ENCODE results near the gene HPS4.

HPS4 gene

DNA sequence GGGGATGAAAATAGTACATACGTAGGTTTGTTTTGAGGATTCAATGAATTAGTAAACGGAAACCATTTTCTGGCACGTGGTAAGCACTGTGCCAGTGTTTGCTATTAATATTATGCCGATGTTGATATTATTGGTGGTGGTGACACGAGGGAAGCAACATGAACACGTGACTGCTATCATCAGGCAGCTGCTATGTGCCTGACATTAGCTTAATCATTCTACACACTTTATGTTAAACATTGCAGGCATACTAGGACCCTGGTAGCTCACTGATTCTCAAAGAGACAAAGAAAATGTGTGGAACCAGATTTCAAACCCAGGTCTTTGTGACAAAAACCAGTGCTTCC, 750 bp upstream of the HPS4 start:
- H3K27ac ChIP-seq, result peak overlapping the region; percentile 89
- TF ChIP-seq, protein P1, sequence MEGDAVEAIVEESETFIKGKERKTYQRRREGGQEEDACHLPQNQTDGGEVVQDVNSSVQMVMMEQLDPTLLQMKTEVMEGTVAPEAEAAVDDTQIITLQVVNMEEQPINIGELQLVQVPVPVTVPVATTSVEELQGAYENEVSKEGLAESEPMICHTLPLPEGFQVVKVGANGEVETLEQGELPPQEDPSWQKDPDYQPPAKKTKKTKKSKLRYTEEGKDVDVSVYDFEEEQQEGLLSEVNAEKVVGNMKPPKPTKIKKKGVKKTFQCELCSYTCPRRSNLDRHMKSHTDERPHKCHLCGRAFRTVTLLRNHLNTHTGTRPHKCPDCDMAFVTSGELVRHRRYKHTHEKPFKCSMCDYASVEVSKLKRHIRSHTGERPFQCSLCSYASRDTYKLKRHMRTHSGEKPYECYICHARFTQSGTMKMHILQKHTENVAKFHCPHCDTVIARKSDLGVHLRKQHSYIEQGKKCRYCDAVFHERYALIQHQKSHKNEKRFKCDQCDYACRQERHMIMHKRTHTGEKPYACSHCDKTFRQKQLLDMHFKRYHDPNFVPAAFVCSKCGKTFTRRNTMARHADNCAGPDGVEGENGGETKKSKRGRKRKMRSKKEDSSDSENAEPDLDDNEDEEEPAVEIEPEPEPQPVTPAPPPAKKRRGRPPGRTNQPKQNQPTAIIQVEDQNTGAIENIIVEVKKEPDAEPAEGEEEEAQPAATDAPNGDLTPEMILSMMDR (conservative IDR thresholded peaks at IDR 0.05), result no peak

DNA sequence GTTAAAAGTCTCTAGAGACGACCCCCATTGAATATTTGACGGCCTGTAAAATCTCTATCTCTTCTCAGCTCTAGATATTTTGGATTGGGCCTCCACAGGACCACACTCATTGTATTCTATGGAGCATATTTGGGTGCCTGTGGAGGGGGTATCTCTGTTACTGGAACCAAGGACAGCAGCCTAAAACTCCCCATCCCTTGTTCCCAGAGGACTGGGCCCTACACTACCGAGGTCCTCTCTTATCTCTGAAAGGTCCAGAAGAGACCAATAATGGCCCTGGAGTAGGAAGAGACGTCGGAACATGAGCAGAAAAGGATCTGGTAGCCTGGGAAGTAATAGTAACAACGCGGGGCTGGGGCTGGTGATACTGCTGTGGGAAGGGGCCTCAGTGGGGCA, 542 bp downstream of the HPS4 start:
- TF ChIP-seq, protein P1 (conservative IDR thresholded peaks at IDR 0.05), result no peak
- H3K27ac ChIP-seq, result peak overlapping the region; percentile 89

DNA sequence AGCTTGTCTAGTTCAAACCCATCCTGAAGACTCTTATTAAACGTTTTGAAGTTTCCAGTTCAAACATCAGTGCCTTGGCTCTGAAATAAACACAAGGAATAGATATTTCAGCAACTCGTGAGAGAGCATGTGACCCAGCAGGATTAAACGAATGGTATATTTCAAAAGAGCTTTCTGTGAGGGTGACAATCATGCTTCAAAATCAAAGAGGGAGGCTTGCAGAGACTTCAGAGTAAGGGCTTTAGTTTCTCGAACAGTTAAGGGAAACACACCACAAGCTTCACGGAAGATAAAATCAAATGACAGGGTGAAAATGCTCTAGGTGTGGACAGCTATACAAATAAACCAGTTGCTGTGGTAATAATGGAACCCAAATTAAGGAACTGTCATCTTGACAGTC, 1.4 kb downstream of the HPS4 start:
- TF ChIP-seq, protein P1 (conservative IDR thresholded peaks at IDR 0.05), result no peak

DNA sequence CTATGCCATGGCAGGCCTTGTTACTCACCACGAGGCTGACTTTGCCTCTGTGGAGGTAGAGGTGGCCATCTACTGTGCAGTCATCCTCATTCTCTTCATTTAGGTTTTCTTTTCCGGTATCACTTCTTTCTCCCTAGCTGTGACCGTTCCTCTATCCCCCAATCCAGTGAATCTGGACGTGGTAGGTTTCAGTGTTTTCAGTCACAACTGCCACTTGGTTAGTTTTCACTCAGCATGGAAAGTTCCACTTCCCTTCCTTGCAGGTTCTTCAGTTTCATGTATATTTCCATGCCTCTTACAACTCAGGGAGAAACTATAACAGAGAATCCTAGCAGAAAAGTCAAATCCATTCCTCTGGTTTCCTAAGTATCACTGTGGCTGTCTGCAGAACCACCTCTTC, 1.9 kb downstream of the HPS4 start:
- TF ChIP-seq, protein P1 (conservative IDR thresholded peaks at IDR 0.05), result no peak
- peak overlapping the region; percentile 89 for H3K27ac ChIP-seq

More for the DNA sequence above, 1.4 kb downstream of the HPS4 start:
- peak overlapping the region; percentile 89 for H3K27ac ChIP-seq

DNA sequence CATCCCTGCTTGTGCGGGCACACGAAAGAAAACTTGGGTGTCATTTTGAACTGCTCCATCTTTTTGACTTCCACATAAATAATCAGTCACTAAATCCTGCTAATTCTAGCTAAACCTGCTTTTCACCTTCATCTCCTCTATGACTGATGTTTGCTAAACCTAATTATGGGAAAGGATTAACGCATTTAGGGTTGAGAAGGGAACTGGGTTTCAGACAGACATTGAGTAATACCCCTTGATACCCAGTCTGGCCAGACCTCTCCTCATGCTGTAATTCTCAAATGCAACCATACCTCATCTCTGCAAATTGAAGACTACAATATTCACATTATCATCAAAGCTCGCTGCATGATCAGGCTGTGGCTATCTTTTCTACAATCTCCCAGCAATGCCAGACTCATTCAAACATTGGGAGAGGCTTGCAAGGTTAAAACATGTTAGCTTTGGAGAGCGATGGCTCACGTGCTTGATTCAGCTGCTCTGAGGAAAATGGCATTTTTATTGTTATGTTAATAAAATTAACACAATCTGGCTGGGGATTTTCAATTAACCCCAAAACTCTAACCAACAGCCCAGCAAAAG, 2.4 kb downstream of the HPS4 start:
- H3K27ac ChIP-seq, result peak overlapping the region; percentile 89
- TF ChIP-seq, protein P1 (conservative IDR thresholded peaks at IDR 0.05), result no peak

DNA sequence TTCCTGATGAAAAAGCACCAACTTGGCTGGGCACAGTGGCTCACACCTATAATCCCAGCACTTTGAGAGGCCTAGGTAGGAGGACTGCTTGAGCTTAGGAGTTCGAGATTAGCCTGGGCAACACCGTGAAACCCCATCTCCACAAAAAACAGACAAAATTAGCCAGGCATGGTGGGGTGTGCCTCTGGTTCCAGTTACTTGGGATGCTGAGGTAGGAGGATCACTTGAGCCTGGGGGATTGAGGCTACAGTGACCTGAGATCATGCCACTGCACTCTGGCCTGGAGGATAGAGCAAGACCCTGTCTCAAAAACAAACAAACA, 3.0 kb downstream of the HPS4 start:
- peak overlapping the region; percentile 89 for H3K27ac ChIP-seq
- TF ChIP-seq, protein P1 (conservative IDR thresholded peaks at IDR 0.05), result no peak

DNA sequence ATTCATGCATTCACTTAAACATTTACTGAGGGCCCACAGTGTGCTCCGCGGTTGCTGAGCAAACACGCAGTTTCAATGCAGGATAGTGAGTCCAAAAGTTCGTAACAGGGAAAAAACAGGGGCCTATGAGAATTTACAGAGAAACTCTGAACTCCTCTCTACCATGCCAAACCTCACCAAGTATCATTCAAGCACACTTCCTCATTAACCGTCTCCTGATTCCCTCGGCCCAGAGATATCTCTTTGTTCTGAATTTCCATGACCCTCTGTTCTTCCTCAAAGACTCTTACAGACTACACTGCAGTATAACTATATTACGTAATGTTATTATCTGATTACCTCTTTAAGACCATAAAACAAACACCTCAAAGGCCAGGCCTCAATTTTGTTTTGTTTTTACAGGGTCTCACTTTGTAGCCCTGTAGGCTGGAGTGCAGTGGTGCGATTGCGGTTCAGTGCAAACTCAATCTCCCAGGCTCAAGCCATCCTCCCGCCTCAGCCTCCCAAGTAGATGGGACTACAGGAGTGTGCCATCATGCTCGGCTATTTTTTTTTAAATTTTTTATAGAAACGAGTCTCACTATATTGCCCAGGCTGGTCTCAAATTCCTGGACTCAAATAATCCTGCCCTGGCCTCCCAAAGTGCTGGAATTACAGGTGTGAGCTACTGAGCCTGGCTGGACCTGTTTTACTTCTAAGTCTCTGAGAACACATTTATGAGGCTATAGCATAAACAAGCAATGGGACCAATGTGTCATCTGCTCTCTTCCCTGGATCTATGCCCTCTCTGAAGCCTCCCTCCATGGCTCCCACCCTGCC, 3.6 kb downstream of the HPS4 start:
- TF ChIP-seq, protein P1 (conservative IDR thresholded peaks at IDR 0.05), result no peak
- peak overlapping the region; percentile 89 for H3K27ac ChIP-seq

Data from VCaP (cell line).